Measurements from ENCODE around the gene KIF25.
"Not testable (repeated sequence)": the region's sequence is repeated elsewhere in the genome, so short reads cannot be mapped to it uniquely, and the experiment has no call there.

Gene KIF25

GRCh38 chr6:167995731-167996151 lies 1.7 kb upstream of the KIF25 start:
- DNase-seq (ENCODE audit: insufficient read length, low spot score) = no peak
- FAIRE-seq = no peak
- no peak for TF ChIP-seq CTCF (IDR thresholded peaks at IDR 0.05; ENCODE audit: insufficient read depth, missing control alignments)

DNA sequence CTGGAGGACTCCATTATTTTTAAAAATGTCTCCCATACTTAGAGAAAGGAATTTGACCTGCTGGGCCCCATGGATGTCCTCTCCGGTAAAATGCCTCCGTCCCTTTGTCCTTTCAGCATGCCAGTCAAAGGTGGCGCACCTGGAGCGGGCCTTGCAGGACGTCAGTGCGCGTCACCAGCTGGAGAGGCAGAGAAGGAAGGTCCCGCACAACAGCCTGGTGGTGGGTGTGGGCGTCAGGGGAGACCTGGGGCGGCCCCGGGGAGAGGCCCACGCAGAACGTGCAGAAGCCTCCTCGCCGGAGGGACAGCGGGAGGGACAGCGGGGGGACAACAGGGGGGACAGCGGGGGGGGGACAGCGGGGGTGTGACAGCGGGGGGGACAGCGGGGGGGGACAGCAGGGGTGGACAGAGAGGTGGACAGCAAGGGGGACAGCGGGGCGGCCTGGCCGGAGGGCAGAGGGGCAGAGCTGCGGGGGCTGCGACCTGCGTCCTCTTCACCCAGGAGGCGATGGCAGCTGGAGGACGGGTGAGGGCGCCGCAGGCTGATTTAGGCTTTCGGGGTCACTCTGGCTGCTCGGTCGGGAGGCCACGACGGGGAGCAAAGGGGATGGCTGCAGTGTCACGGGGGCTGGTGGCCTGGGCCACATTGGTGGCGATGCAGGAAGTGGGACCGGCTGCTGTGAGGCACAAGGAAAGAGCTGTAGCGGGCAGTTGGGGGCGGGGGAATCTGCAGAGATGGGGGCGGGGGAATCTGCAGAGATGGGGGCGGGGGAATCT lies 859 bp upstream of the KIF25 start:
- TF ChIP-seq CTCF (IDR thresholded peaks at IDR 0.05; ENCODE audit: insufficient read depth, missing control alignments) = no peak
- DNase-seq (ENCODE audit: insufficient read length, low spot score) (no peak), FAIRE-seq (no peak)

GRCh38 chr6:167998215-167998614 lies 744 bp downstream of the KIF25 start:
- TF ChIP-seq CTCF (IDR thresholded peaks at IDR 0.05; ENCODE audit: insufficient read depth, missing control alignments) = no peak
- FAIRE-seq (no peak), DNase-seq (ENCODE audit: insufficient read length, low spot score) (no peak)

- DNase-seq (ENCODE audit: insufficient read length, low spot score) = no peak
- TF ChIP-seq CTCF (IDR thresholded peaks at IDR 0.05; ENCODE audit: insufficient read depth, missing control alignments) = no peak
- FAIRE-seq = no peak
These were observed 2.9 kb downstream of the KIF25 start for GRCh38 chr6:168000198-168001028.

DNA sequence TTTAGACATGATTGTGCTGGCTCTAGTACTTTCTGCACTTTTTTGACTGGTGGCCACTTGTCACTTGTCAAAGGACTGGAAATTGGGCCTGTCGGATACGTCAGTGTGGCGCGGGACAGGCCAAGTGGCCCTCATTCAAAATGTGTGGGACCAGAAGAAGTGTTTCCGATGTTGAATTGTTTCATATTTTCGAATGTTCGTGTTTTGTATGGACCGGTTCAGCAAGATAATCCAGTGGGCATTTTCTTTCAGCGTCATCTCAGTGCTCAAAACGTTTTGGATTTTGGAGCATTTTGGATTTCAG lies 3.5 kb downstream of the KIF25 start:
- FAIRE-seq = no peak
- no peak for TF ChIP-seq CTCF (IDR thresholded peaks at IDR 0.05; ENCODE audit: insufficient read depth, missing control alignments)
- no peak for DNase-seq (ENCODE audit: insufficient read length, low spot score)

DNA sequence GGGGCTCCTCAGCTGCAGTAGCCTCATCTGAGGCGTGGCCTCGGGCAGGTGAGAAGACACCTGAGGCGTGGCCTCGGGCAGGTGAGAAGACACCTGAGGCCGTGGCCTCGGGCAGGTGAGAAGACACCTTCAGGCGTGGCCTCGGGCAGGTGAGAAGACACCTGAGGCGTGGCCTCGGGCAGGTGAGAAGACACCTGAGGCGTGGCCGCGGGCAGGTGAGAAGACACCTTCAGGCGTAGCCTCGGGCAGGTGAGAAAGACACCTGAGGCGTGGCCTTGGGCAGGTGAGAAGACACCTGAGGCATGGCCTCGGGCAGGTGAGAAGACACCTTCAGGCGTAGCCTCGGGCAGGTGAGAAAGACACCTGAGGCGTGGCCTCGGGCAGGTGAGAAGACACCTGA lies 4.0 kb downstream of the KIF25 start:
- FAIRE-seq; DNase-seq (ENCODE audit: insufficient read length, low spot score): not testable (repeated sequence)

- DNase-seq (ENCODE audit: insufficient read length, low spot score) (no peak), FAIRE-seq (no peak)
- TF ChIP-seq CTCF (IDR thresholded peaks at IDR 0.05; ENCODE audit: insufficient read depth, missing control alignments) = no peak
These were observed 5.3 kb downstream of the KIF25 start for GRCh38 chr6:168002804-168003203.
